ENCODE data around the gene OR11G2.
"Not testable (repeated sequence)": the region's sequence is repeated elsewhere in the genome, so short reads cannot be mapped to it uniquely, and the experiment has no call there.

The OR11G2 gene

DNA sequence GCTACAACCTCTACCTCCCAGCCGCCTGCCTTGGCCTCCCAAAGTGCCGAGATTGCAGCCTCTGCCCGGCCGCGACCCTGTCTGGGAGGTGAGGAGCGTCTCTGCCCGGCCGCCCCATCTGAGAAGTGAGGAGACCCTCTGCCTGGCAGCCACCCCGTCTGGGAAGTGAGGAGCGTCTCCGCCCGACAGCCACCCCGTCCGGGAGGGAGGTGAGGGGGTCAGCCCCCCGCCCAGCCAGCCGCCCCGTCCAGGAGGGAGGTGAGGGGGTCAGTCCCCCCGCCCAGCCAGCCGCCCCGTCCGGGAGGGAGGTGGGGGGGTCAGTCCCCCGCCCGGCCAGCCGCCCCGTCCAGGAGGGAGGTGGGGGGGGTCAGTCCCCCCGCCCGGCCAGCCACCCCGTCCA is 21.7 kb downstream of the OR11G2 start:
- H3K9me3 ChIP-seq (ENCODE audit: control insufficient read depth, low read length); H3K27me3 ChIP-seq (replicated peaks; ENCODE audit: control insufficient read depth, insufficient read depth, low read length, poor library complexity, severe bottlenecking); DNase-seq: not testable (repeated sequence)

DNA sequence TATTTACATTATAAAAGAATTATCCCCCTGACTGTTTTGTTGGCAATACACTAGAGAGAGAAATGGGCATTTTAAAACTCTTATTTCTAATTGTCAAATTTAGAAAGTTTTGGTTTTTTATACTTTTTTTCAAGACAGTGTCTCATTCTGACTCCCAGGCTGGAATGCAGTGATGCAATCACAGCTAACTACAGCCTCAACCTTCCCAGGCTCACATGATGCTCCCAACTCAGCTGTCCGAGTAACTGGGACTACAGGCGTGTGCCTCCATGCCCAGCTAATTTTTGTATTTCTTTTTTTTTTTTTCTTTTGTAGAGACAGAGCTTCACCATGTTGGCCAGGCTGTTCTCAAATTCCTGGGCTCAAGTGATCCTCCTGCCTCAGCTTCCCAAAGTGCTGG is 24.5 kb downstream of the OR11G2 start:
- Histone ChIP-seq H3K27me3 (replicated peaks; ENCODE audit: control insufficient read depth, insufficient read depth, low read length, poor library complexity, severe bottlenecking) (no peaks in the 10 kb centered on the region), H3K4me3 (ENCODE audit: insufficient read depth, low read depth, low read length, poor library complexity, severe bottlenecking) (no peak overlapping the region), H3K4me1 (ENCODE audit: control insufficient read depth, insufficient read depth, low read length, poor library complexity, severe bottlenecking) (no peaks in the 10 kb centered on the region), H3K9me3 (ENCODE audit: control insufficient read depth, low read length) (no peaks in the 10 kb centered on the region), H3K36me3 (ENCODE audit: control insufficient read depth, insufficient read depth, low read length) (no peaks in the 10 kb centered on the region), H3K27ac (ENCODE audit: insufficient read depth, low read length, poor library complexity, severe bottlenecking) (no peak overlapping the region)
- no peak for DNase-seq

More for the DNA sequence above, 21.7 kb downstream of the OR11G2 start:
- H3K4me3 ChIP-seq (ENCODE audit: insufficient read depth, low read depth, low read length, poor library complexity, severe bottlenecking); H3K36me3 ChIP-seq (ENCODE audit: control insufficient read depth, insufficient read depth, low read length); H3K27ac ChIP-seq (ENCODE audit: insufficient read depth, low read length, poor library complexity, severe bottlenecking); H3K4me1 ChIP-seq (ENCODE audit: control insufficient read depth, insufficient read depth, low read length, poor library complexity, severe bottlenecking): not testable (repeated sequence)

DNA sequence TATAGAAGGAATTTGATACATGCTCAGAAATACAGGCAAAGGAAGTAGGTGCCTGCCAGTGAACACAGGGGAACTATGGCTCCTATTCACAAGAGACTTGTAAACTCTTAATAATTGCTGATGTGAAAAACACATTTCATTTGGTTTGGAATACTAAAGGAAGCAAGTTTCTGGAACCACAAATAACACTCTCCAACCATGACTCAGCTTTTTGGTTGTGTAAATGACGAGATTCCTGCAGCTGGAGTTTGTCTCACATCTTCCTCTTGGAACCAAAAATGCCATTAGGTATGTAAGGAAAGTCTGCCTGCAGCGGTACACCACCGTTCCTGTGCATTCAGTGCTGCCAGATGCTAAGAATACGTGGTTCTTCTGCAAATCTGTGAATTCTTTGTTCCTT is 28.3 kb downstream of the OR11G2 start:
- H3K27ac ChIP-seq (ENCODE audit: insufficient read depth, low read length, poor library complexity, severe bottlenecking): no peak overlapping the region
- no peaks in the 10 kb centered on the region for H3K36me3 ChIP-seq (ENCODE audit: control insufficient read depth, insufficient read depth, low read length)
- DNase-seq: no peak
- no peak overlapping the region for H3K4me3 ChIP-seq (ENCODE audit: insufficient read depth, low read depth, low read length, poor library complexity, severe bottlenecking)
- H3K27me3 ChIP-seq (replicated peaks; ENCODE audit: control insufficient read depth, insufficient read depth, low read length, poor library complexity, severe bottlenecking): no peaks in the 10 kb centered on the region
- no peaks in the 10 kb centered on the region for H3K4me1 ChIP-seq (ENCODE audit: control insufficient read depth, insufficient read depth, low read length, poor library complexity, severe bottlenecking)
- H3K9me3 ChIP-seq (ENCODE audit: control insufficient read depth, low read length): no peaks in the 10 kb centered on the region

DNA sequence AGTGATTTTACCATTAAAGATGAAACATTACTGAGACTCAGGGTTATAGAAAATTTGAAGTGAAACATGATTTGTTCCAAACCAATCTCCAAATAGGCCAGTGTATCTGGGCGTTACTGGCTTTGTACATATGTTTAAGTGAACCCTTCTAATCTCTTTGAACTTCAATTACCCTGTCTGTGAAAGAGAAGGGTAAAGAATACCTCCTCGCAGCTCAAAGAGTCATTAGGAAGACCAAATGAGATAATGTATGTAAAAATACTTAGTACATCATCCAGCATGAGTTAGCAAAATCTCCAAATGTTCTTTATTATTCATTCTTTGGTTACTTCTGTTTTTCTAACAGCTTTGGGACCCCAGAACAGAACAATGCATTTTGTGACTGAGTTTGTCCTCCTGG is 32.7 kb downstream of the OR11G2 start, which contains the start of gene OR11H6:
TSS of gene OR11H6 (plus strand) at position 301 of the 400 bp plus-strand sequence. CDS start at position 301, 0 bp downstream.
- H3K4me3 ChIP-seq (ENCODE audit: insufficient read depth, low read depth, low read length, poor library complexity, severe bottlenecking): no peak within 1 kb of the TSS
- no peaks in the 10 kb centered on the region for H3K9me3 ChIP-seq (ENCODE audit: control insufficient read depth, low read length)
- no peaks in the 10 kb centered on the region for H3K4me1 ChIP-seq (ENCODE audit: control insufficient read depth, insufficient read depth, low read length, poor library complexity, severe bottlenecking)

DNA sequence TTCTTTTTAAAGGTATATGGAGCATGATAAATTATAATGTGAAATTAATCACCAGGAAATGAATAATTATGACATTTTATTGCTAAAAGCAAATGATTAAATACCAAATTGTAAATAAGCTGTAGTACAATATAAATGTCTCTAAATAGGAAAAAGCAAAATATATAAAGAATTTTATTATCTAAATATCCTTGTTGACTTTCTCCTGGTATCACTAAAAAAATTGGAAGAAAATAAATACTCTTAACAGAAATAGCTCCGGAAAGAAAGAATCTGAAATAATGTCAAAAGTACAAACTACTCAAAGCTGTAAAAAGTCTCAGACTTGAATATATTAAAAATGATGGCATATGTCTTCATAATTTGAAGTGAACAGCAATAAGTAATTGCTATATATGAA is 38.0 kb downstream of the OR11G2 start, which contains the start of gene OR11H7:
TSS of gene OR11H7 (plus strand) at position 301 of the 400 bp plus-strand sequence.
- H3K27ac ChIP-seq (ENCODE audit: insufficient read depth, low read length, poor library complexity, severe bottlenecking): no peak within 1 kb of the TSS
- H3K36me3 ChIP-seq (ENCODE audit: control insufficient read depth, insufficient read depth, low read length): no peaks in the 10 kb centered on the region
- no peaks in the 10 kb centered on the region for H3K9me3 ChIP-seq (ENCODE audit: control insufficient read depth, low read length)
- no peaks in the 10 kb centered on the region for H3K27me3 ChIP-seq (replicated peaks; ENCODE audit: control insufficient read depth, insufficient read depth, low read length, poor library complexity, severe bottlenecking)
- H3K4me1 ChIP-seq (ENCODE audit: control insufficient read depth, insufficient read depth, low read length, poor library complexity, severe bottlenecking): no peaks in the 10 kb centered on the region
- DNase-seq: no peak
- H3K4me3 ChIP-seq (ENCODE audit: insufficient read depth, low read depth, low read length, poor library complexity, severe bottlenecking): no peak within 1 kb of the TSS

More for the DNA sequence above, 32.7 kb downstream of the OR11G2 start, which contains the start of gene OR11H6:
- H3K27ac ChIP-seq (ENCODE audit: insufficient read depth, low read length, poor library complexity, severe bottlenecking): no peak within 1 kb of the TSS
- DNase-seq: no peak
- no peaks in the 10 kb centered on the region for H3K36me3 ChIP-seq (ENCODE audit: control insufficient read depth, insufficient read depth, low read length)
- no peaks in the 10 kb centered on the region for H3K27me3 ChIP-seq (replicated peaks; ENCODE audit: control insufficient read depth, insufficient read depth, low read length, poor library complexity, severe bottlenecking)

DNA sequence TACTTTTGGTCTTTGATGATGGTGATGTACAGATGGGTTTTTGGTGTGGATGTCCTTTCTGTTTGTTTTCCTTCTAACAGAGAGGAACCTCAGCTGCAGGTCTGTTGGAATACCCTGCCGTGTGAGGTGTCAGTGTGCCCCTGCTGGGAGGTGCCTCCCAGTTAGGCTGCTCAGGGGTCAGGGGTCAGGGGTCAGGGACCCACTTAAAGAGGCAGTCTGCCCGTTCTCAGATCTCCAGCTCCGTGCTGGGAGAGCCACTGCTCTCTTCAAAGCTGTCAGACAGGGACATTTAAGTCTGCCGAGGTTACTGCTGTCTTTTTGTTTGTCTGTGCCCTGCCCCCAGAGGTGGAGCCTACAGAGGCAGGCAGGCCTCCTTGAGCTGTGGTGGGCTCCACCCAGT is 44.7 kb downstream of the OR11G2 start:
- H3K4me1 ChIP-seq (ENCODE audit: control insufficient read depth, insufficient read depth, low read length, poor library complexity, severe bottlenecking); H3K27ac ChIP-seq (ENCODE audit: insufficient read depth, low read length, poor library complexity, severe bottlenecking); H3K27me3 ChIP-seq (replicated peaks; ENCODE audit: control insufficient read depth, insufficient read depth, low read length, poor library complexity, severe bottlenecking); H3K4me3 ChIP-seq (ENCODE audit: insufficient read depth, low read depth, low read length, poor library complexity, severe bottlenecking); H3K36me3 ChIP-seq (ENCODE audit: control insufficient read depth, insufficient read depth, low read length); DNase-seq; H3K9me3 ChIP-seq (ENCODE audit: control insufficient read depth, low read length): not testable (repeated sequence)

DNA sequence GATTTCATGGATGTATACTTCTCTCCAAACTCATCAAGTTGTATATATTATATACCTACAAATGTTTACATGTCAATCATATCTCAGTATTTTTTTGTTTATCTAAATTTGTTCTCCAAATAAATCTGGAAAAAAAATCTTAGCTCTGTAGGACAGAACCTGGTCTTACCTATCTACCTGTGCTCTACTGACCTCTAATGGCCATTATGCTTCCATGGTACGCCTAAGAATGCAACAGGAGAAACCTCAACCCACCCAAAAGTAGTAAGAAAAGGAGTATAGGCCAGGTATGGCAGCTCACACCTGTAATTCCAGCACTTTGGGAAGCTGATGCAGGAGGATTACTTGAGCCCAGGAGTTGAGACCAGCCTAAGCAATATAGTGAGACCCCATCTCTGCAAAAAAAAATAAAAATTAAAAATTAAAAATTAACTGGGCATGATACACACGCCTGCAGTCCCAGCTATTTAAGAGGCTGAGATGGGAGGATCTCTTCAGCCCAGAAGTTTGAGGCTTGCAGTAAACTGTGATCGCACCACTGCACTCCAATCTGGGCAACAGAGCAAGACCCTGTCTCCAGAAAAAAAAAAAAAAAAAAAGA is 57.0 kb downstream of the OR11G2 start:
- no peaks in the 10 kb centered on the region for H3K27me3 ChIP-seq (replicated peaks; ENCODE audit: control insufficient read depth, insufficient read depth, low read length, poor library complexity, severe bottlenecking)
- no peak overlapping the region for H3K27ac ChIP-seq (ENCODE audit: insufficient read depth, low read length, poor library complexity, severe bottlenecking)
- H3K9me3 ChIP-seq (ENCODE audit: control insufficient read depth, low read length): no peaks in the 10 kb centered on the region
- H3K36me3 ChIP-seq (ENCODE audit: control insufficient read depth, insufficient read depth, low read length): no peaks in the 10 kb centered on the region
- H3K4me1 ChIP-seq (ENCODE audit: control insufficient read depth, insufficient read depth, low read length, poor library complexity, severe bottlenecking): no peaks in the 10 kb centered on the region
- H3K4me3 ChIP-seq (ENCODE audit: insufficient read depth, low read depth, low read length, poor library complexity, severe bottlenecking): no peak overlapping the region
- DNase-seq: no peak
